Esophagus squamous epithelium (tissue), 5 donors: Measurements from ENCODE around the gene MCRS1. TPM values are rescaled to one million over a fixed set of nuclear protein-coding genes. Genes with fewer than 3 reads are reported as not detected.

Experiments
- DNase-seq: peaks from one replicate; lab custom pipeline; 2025; lab: John Stamatoyannopoulos, UW
- H3K27ac ChIP-seq, 4 donors: fragments of 200-600 bp; sonication (generic); one replicate each; pipeline ENCODE4 v1.5.1; 2016 to 2019; ENCODE audit warnings: mild to moderate bottlenecking in 1 of 4
- H3K27me3 ChIP-seq, 4 donors: fragments of 200-600 bp; sonication (generic); 1 replicate in 3 of 4; 2 replicates in 1 of 4; pipeline versions ENCODE4 v1.5.1 to v1.6.0; 2017 to 2021; ENCODE audit warnings: antibody characterized with exemption in 1 of 4
- H3K36me3 ChIP-seq, 3 donors: fragments of 200-600 bp; sonication (generic); one replicate each; pipeline ENCODE4 v1.5.1; 2016 to 2019
- H3K4me1 ChIP-seq, 3 donors: fragments of 200-600 bp; sonication (generic); one replicate each; pipeline ENCODE4 v1.5.1; 2017 to 2019
- H3K4me3 ChIP-seq, 4 donors: fragments of 200-600 bp; sonication (generic); 1 replicate in 3 of 4; 2 replicates in 1 of 4; pipeline ENCODE4 v1.5.1; 2016 to 2019; ENCODE audit warnings: mild to moderate bottlenecking in 2 of 4, moderate library complexity in 1 of 4
- H3K9me3 ChIP-seq, 3 donors: fragments of 200-600 bp; sonication (generic); one replicate each; pipeline ENCODE4 v1.5.1; 2016 to 2019
- CTCF ChIP-seq, 6 experiments: fragments of 450-650 bp in 4 of 6; fragments of 200-600 bp in 2 of 6; sonication (generic) in 2 of 6; IDR thresholded peaks; one replicate each; pipeline ENCODE4 v1.5.1; 2016 to 2019; ENCODE audit warnings: antibody characterized with exemption in 6 of 6, mild to moderate bottlenecking in 4 of 6, moderate library complexity in 4 of 6
- POLR2A ChIP-seq, 4 donors: fragments of 450-650 bp; IDR thresholded peaks; one replicate each; pipeline ENCODE4 v1.6.1; 2017; ENCODE audit warnings: antibody characterized with exemption in 4 of 4, mild to moderate bottlenecking in 4 of 4, moderate library complexity in 3 of 4
- WGBS, 2 donors: methylation state at CpG; one replicate each; pipeline ENCODE4 v1.1.5; 2018; 5-methylcytosine and 5-hydroxymethylcytosine counted together
- intact Hi-C: fragments of 100-400 bp; cut with DNase I; formaldehyde crosslinking; loops from one replicate; pipeline ENCODE4 v1.15.0; 2022
- total RNA-seq, 4 donors: library from RNA; depleted of rRNA; stranded (reverse); fragments of >200 nt; gene quantifications; one replicate each; pipeline ENCODE4 v1.1.0, GENCODE V29; 2016
- donor health status: DM: yes; HTN: yes; CAD: no.

MCRS1 gene
- total RNA-seq, 4 donors from 2014 or later = 38.8 to 54.2 (median 45.0) TPM

GRCh38 chr12:49524660-49525324 is 43.1 kb downstream of the MCRS1 start:
- H3K27me3 ChIP-seq = no peaks in the 10 kb centered on the region
- H3K36me3 ChIP-seq = peaks cover 0 to 49% (median 11%) of the 10 kb centered on the region in 3 donors
- TF ChIP-seq POLR2A (IDR thresholded peaks at IDR 0.05) (no peak), CTCF (IDR thresholded peaks at IDR 0.05) (no peak)
- H3K27ac ChIP-seq = no peak overlapping the region
- peaks cover 0 to 12% (median 0%) of the 10 kb centered on the region in 3 donors for H3K4me1 ChIP-seq
- no peaks in the 10 kb centered on the region for H3K9me3 ChIP-seq
- H3K4me3 ChIP-seq = no peak overlapping the region
- intact Hi-C loops = no loop called here
- WGBS, 2 donors = 63 to 85% methylated on average over 5 to 6 of the region's 6 CpGs
- no peak for DNase-seq

- no peak overlapping the region for H3K27ac ChIP-seq
- no peak for DNase-seq
- no peak overlapping the region for H3K4me3 ChIP-seq
- H3K4me1 ChIP-seq = peaks cover 0 to 6% (median 0%) of the 10 kb centered on the region in 3 donors
- H3K9me3 ChIP-seq = no peaks in the 10 kb centered on the region
- intact Hi-C loops = no loop called here
- WGBS, 2 donors = 90 to 94% methylated on average over 4 of the region's 4 CpGs
- H3K27me3 ChIP-seq = no peaks in the 10 kb centered on the region
- TF ChIP-seq POLR2A (IDR thresholded peaks at IDR 0.05) (no peak), CTCF (IDR thresholded peaks at IDR 0.05) (no peak)
- H3K36me3 ChIP-seq = peaks cover 0 to 49% (median 9%) of the 10 kb centered on the region in 3 donors
These were observed 46.6 kb downstream of the MCRS1 start for GRCh38 chr12:49521389-49521788.

DNA sequence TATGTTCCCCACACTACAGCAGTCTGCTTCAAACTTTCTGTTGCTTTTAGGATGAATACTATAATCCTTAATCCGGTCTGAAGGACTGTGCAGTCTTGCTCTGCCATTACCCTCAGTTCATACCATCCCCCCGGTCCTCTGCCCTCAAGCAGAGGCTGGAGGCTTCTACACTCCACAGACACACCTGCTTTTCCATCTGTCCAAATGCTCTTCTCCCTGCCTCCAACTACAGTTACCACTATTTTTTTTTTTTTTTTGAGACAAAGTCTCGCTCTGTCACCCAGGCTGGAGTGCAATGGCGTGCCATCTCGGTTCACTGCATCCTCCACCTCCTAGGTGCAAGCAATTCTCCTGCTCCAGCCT is 48.4 kb downstream of the MCRS1 start:
- 95 to 100% methylated on average over 5 of the region's 5 CpGs for WGBS, 2 donors

DNA sequence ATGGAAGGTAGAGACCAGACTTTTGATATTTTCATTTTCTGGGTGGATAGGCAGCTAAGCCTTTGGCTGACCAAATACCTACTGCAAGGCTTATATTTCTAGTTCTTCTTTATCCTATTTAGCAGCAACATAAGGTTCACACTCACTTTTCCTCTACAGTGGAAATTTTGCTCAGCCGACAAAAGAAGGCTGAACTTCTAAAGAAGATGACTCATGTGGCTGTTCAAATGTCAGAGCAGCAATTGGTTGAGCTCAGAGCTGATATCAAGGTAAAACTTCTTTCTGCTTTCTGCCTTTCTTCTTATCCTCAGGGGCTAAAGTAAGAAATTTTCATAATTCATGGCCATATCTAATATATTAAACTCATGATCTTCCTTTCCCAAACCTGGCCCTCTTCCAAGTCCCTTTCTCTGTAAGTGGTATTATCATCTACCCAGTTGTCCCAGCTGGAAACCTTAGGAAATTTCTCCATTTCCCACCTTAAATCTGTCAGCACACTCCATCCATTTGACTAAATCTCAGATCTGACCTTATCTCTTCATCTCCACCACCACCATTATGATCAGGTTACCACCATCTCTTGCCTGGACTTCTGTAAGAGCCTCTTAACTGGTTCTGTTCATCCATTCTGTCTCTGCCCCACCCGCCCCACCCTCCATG is 48.9 kb downstream of the MCRS1 start:
- H3K36me3 ChIP-seq = peaks cover 0 to 27% (median 0%) of the 10 kb centered on the region in 3 donors
- 53 to 72% methylated on average over 2 of the region's 2 CpGs for WGBS, 2 donors
- H3K27me3 ChIP-seq = no peaks in the 10 kb centered on the region
- no peaks in the 10 kb centered on the region for H3K9me3 ChIP-seq
- H3K4me1 ChIP-seq = no peaks in the 10 kb centered on the region
- H3K4me3 ChIP-seq = no peak overlapping the region
- H3K27ac ChIP-seq = no peak overlapping the region
- intact Hi-C loops = no loop called here
- DNase-seq = no peak
- TF ChIP-seq POLR2A (IDR thresholded peaks at IDR 0.05) (no peak), CTCF (IDR thresholded peaks at IDR 0.05) (no peak)

More for the DNA sequence above, 48.4 kb downstream of the MCRS1 start:
- H3K27ac ChIP-seq = no peak overlapping the region
- no peak for TF ChIP-seq POLR2A (IDR thresholded peaks at IDR 0.05)
- peaks cover 0 to 2% (median 0%) of the 10 kb centered on the region in 3 donors for H3K4me1 ChIP-seq
- no peak for DNase-seq
- H3K36me3 ChIP-seq = peaks cover 0 to 31% (median 0%) of the 10 kb centered on the region in 3 donors
- no peaks in the 10 kb centered on the region for H3K27me3 ChIP-seq
- H3K9me3 ChIP-seq = no peaks in the 10 kb centered on the region
- H3K4me3 ChIP-seq = no peak overlapping the region
- intact Hi-C loops = no loop called here

- H3K36me3 ChIP-seq = peaks cover 0 to 4% (median 0%) of the 10 kb centered on the region in 3 donors
- no peak overlapping the region for H3K4me3 ChIP-seq
- DNase-seq = no peak
- no peaks in the 10 kb centered on the region for H3K9me3 ChIP-seq
- 42 to 46% methylated on average over 5 of the region's 5 CpGs for WGBS, 2 donors
- no peaks in the 10 kb centered on the region for H3K27me3 ChIP-seq
- intact Hi-C loops = no loop called here
- H3K27ac ChIP-seq = no peak overlapping the region
- TF ChIP-seq POLR2A (IDR thresholded peaks at IDR 0.05) (no peak), CTCF (IDR thresholded peaks at IDR 0.05) (no peak)
- no peaks in the 10 kb centered on the region for H3K4me1 ChIP-seq
These were observed 52.7 kb downstream of the MCRS1 start for GRCh38 chr12:49515266-49515665.
